Measurements from ENCODE around the gene CCNE1.

DNA sequence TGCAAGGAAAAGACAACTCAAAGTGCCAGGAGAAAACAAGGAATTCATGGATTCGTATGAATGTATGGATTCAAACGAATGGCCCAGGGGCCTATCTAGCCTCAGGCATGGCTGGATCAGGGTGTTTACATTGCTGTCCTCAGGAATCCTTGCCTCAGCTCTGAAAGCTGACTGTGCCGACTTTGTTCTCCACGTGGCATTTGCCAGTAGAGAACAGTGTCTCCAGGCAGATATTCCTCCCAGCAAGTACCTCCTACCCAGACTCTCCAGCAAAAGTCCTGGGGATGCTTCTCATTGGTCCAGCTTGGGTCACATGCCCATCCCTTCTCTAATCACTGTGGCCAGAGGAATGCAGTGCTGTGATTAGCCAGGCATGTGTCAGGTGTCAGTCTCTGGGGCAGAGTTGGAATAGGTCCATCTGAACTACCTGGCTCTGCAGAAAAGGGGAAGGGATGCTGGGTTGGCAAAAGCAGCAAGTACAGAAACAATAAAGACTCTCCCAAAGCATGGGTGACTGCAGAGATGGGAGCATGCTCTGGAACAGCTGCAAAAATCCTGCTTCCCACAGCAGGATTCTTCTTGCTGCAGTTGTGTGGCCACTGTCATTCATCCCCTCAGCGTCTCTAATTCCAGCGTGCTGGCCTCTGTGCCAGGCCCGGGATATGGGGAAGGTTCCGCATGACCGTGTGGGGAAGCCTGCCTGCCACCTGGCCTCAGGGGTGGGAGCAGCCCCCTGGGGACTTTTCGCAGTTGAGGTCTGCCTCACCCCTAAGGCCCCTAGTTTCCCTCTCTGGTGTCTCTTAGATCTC, 30.0 kb downstream of the CCNE1 start:
- TF ChIP-seq, protein P1, sequence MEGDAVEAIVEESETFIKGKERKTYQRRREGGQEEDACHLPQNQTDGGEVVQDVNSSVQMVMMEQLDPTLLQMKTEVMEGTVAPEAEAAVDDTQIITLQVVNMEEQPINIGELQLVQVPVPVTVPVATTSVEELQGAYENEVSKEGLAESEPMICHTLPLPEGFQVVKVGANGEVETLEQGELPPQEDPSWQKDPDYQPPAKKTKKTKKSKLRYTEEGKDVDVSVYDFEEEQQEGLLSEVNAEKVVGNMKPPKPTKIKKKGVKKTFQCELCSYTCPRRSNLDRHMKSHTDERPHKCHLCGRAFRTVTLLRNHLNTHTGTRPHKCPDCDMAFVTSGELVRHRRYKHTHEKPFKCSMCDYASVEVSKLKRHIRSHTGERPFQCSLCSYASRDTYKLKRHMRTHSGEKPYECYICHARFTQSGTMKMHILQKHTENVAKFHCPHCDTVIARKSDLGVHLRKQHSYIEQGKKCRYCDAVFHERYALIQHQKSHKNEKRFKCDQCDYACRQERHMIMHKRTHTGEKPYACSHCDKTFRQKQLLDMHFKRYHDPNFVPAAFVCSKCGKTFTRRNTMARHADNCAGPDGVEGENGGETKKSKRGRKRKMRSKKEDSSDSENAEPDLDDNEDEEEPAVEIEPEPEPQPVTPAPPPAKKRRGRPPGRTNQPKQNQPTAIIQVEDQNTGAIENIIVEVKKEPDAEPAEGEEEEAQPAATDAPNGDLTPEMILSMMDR (optimal IDR thresholded peaks at IDR 0.05 in 1 of 3, IDR thresholded peaks at IDR 0.05 in 1 of 3, conservative IDR thresholded peaks at IDR 0.05 in 1 of 3; ENCODE audit: extremely low read depth in 1 of 3, insufficient read depth in 2 of 3, low read length in 3 of 3), result no peak
- TF ChIP-seq EZH2 (IDR thresholded peaks at IDR 0.05; ENCODE audit: low read length), result no peak

All from keratinocyte (primary cell).